Naive B cell (primary cell): ENCODE results near the gene CACHD1. TPM values are rescaled to one million over a fixed set of nuclear protein-coding genes. Genes with fewer than 3 reads are reported as not detected.

Source experiments
- ATAC-seq, 2 donors: fragments of 150-1000 bp; cut with Tn5 transposase; 2 replicates each; pipeline ENCODE4 v1.10.0; 2021; ENCODE audit warnings: low read depth in 2 of 2, mild to moderate bottlenecking in 2 of 2, moderate library complexity in 2 of 2
- DNase-seq: peaks from one replicate; pipeline ENCODE4 v3.0.0; 2022
- H3K27ac Mint-ChIP-seq, 6 donors: one replicate each; pipeline ENCODE4 v1.8.0; 2020 to 2022; ENCODE audit warnings: mild to moderate bottlenecking in 6 of 6, mixed read lengths in 6 of 6, moderate library complexity in 5 of 6, inconsistent platforms in 2 of 6
- H3K27me3 Mint-ChIP-seq, 3 donors: one replicate each; pipeline ENCODE4 v1.8.0; 2021 to 2022; ENCODE audit warnings: mixed read lengths in 3 of 3, mild to moderate bottlenecking in 1 of 3
- H3K36me3 Mint-ChIP-seq, 2 donors: one replicate each; pipeline ENCODE4 v1.8.0; 2020 to 2022; ENCODE audit warnings: mixed read lengths in 2 of 2, inconsistent platforms in 1 of 2, mild to moderate bottlenecking in 1 of 2
- H3K4me1 Mint-ChIP-seq, 3 donors: one replicate each; pipeline ENCODE4 v1.8.0; 2020 to 2022; ENCODE audit warnings: mixed read lengths in 3 of 3, inconsistent platforms in 1 of 3, mild to moderate bottlenecking in 1 of 3, moderate library complexity in 1 of 3
- H3K4me3 Mint-ChIP-seq, 8 donors: one replicate each; pipeline ENCODE4 v1.8.0; 2020 to 2022; ENCODE audit warnings: mild to moderate bottlenecking in 8 of 8, mixed read lengths in 8 of 8, moderate library complexity in 8 of 8, inconsistent platforms in 2 of 8
- H3K9me3 Mint-ChIP-seq, 7 donors: one replicate each; pipeline ENCODE4 v1.8.0; 2020 to 2022; ENCODE audit warnings: mixed read lengths in 7 of 7, mild to moderate bottlenecking in 5 of 7, inconsistent platforms in 2 of 7, moderate library complexity in 1 of 7
- polyA plus RNA-seq, 6 donors: library from polyadenylated mRNA; unstranded; fragments of 300-500 nt; fragmentation: Illumina TruSeq; gene quantifications; one replicate each; pipeline ENCODE4 v1.2.3, GENCODE V29; 2021; ENCODE audit warnings: low read depth in 6 of 6

The CACHD1 gene
- polyA plus RNA-seq, 6 donors from 2014 or later, result not detected

GRCh38 chr1:64568171-64568450 is 98.2 kb downstream of the CACHD1 start:
- Mint-ChIP-seq H3K27ac (no peak overlapping the region), H3K9me3 (peaks cover 0 to 4% (median under 1%) of the 10 kb centered on the region in 7 donors), H3K4me1 (no peaks in the 10 kb centered on the region), H3K27me3 (peaks cover 0 to 9% (median 6%) of the 10 kb centered on the region in 3 donors), H3K4me3 (no peak overlapping the region), H3K36me3 (no peaks in the 10 kb centered on the region)
- DNase-seq, result no peak
- no peak for ATAC-seq

DNA sequence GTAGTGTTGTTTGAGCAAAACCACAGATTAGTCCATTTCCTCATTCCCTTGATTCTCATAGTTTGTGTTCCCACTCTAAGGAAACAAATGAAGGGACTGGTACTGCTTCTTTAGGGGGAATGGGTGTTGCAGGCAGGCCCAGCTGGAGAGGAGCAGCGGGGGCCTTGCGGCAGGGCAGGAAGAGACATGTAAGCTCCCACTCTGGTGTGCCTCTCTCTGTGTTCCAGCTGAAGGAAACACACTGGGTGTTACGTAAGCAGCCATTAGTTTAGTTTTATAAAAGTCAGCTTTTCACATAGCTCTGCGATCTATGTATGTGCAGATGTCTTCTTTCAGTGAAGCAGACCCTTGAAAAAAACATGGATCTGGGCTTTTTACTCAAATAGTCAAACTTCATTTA is 99.5 kb downstream of the CACHD1 start:
- Mint-ChIP-seq H3K27ac (no peak overlapping the region), H3K4me1 (no peaks in the 10 kb centered on the region), H3K36me3 (no peaks in the 10 kb centered on the region), H3K9me3 (no peaks in the 10 kb centered on the region), H3K27me3 (peaks cover 0 to 9% (median 6%) of the 10 kb centered on the region in 3 donors), H3K4me3 (no peak overlapping the region)
- ATAC-seq (no peak), DNase-seq (no peak)

GRCh38 chr1:64570267-64570855 is 100.4 kb downstream of the CACHD1 start:
- Mint-ChIP-seq H3K27ac (no peak overlapping the region), H3K4me1 (no peaks in the 10 kb centered on the region), H3K36me3 (no peaks in the 10 kb centered on the region), H3K9me3 (no peaks in the 10 kb centered on the region), H3K4me3 (no peak overlapping the region), H3K27me3 (peaks cover 0 to 9% (median 0%) of the 10 kb centered on the region in 3 donors)
- DNase-seq (no peak), ATAC-seq (no peak)

DNA sequence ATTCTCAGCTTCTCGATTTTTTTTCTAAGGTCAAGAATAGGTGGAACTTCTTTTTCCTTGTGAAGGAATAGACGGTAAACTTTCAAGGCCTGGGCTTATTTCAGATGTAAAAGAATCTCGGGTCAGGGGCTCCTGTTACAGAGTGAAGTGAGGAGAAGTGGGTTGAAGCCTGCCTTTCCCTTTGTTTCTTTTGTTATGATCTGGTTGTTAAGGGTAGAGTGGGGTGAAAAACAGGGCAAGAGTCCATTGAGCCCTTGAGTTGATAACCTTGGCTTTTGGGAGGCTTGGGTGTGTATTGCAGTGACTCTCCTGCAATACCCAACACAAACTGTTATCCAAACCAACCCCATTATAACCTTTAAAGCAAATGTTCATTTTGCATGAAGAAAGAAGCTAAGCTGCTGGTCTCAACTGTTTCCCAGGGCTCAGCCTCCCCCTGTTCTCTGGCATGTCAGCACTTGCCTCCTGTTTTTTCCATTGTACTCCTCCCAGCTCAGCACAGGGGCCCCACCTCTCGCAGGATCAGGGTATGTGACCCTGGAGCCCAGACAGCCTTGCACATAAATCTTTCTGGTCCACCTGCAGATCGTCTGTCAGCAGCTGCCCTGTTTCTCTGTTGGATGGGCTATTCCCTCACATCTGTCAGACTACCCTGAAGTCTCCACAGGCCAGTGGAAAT is 102.4 kb downstream of the CACHD1 start:
- no peak overlapping the region for H3K4me3 Mint-ChIP-seq
- H3K4me1 Mint-ChIP-seq, result no peaks in the 10 kb centered on the region
- H3K9me3 Mint-ChIP-seq, result no peaks in the 10 kb centered on the region
- peaks cover 0 to 4% (median 0%) of the 10 kb centered on the region in 3 donors for H3K27me3 Mint-ChIP-seq
- H3K27ac Mint-ChIP-seq, result peak overlapping the region in 2 of 6 donors; percentile 34 to 60
- H3K36me3 Mint-ChIP-seq, result no peaks in the 10 kb centered on the region
- ATAC-seq (no peak), DNase-seq (no peak)

- DNase-seq (no peak), ATAC-seq (no peak)
- H3K9me3 Mint-ChIP-seq, result no peaks in the 10 kb centered on the region
- H3K36me3 Mint-ChIP-seq, result no peaks in the 10 kb centered on the region
- H3K27ac Mint-ChIP-seq, result no peak overlapping the region
- no peaks in the 10 kb centered on the region for H3K4me1 Mint-ChIP-seq
- no peaks in the 10 kb centered on the region for H3K27me3 Mint-ChIP-seq
- H3K4me3 Mint-ChIP-seq, result no peak overlapping the region
These were observed 104.4 kb downstream of the CACHD1 start for GRCh38 chr1:64574301-64574700.

DNA sequence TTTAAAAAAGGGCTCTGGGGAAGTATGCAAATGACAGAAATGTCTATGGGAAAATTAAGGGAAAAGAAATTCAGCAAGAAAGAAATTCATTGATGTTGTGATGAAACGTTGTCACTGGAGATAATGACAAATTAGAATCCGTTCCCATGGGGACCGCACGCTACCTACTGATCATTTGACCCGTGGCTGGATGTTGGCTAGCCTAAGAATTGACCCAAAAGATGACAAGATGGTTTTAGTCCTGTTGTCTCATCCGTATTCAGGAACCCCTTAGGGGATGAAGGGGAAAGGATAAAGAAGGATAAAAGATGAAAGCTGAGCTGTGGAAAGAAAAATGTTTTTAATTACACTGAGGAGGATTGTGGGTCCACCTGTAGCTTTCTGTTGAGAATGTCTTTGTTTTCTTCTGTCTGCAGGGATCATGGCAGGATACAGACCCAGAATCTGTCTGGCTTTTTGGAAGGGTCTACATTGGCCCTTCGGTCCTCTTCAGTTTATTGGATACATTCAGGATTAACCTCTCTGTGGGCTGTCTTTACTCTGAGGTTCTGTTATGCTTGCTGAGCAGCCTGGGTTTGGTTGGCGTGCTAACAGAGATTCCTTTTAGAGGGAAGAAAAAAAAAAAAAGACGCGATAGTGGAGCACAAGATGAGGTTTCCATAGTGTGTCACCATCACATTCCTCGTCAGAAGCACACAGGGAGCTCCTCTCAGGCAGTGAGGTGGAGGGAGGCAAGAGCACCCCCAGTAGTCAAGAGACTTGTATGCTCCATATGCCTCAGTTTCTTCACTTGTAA is 106.2 kb downstream of the CACHD1 start:
- Mint-ChIP-seq H3K9me3 (no peaks in the 10 kb centered on the region), H3K27ac (no peak overlapping the region), H3K27me3 (no peaks in the 10 kb centered on the region), H3K4me1 (no peaks in the 10 kb centered on the region), H3K36me3 (no peaks in the 10 kb centered on the region), H3K4me3 (peak overlapping the region in 1 of 8 donors; percentile 15)
- DNase-seq (no peak), ATAC-seq (no peak)

DNA sequence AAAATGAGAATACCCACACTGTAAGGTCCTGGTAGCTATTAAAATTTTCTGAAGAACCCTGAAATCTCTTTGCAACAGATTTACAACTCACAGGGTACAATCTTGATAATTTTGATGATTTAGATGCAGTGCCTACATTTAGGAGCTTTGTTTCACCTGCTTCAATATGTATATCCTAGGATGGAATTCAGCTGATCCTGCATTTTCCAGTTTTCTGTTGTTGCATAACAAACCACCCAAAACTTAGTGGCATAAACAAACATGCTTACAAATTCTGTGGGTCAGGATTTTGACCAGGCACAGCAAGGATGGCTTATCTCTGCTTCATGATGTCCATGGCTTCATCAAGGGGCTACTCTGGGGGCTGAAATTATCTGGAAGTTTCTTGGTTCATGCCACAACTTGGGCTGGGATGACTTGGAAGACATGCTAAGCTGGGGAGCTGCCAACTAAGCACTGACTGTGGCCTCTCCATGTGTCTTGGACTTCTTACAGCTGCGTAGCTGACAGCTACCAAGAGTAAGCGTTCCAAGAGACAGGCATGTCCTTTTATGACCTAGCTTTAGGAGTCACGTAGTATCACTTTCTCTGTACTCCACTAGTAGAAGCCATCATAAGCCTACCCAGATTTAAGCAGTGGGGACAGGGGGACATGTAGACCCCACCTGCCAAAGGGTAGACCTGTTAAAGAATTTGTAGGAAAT is 108.5 kb downstream of the CACHD1 start:
- Mint-ChIP-seq H3K4me3 (no peak overlapping the region), H3K27ac (no peak overlapping the region), H3K27me3 (peaks cover 0 to 7% (median 0%) of the 10 kb centered on the region in 3 donors), H3K9me3 (peaks cover 0 to under 1% (median 0%) of the 10 kb centered on the region in 7 donors), H3K36me3 (no peaks in the 10 kb centered on the region), H3K4me1 (no peaks in the 10 kb centered on the region)
- DNase-seq (no peak), ATAC-seq (no peak)

- Mint-ChIP-seq H3K4me1 (no peaks in the 10 kb centered on the region), H3K36me3 (no peaks in the 10 kb centered on the region), H3K27ac (no peak overlapping the region), H3K9me3 (peaks cover 0 to 2% (median 0%) of the 10 kb centered on the region in 7 donors), H3K27me3 (peaks cover 0 to 7% (median 0%) of the 10 kb centered on the region in 3 donors), H3K4me3 (no peak overlapping the region)
- ATAC-seq, result no peak
- DNase-seq, result no peak
These were observed 109.8 kb downstream of the CACHD1 start for GRCh38 chr1:64579767-64580166.

GRCh38 chr1:64581135-64581842 is 111.4 kb downstream of the CACHD1 start:
- no peak for DNase-seq
- H3K27ac Mint-ChIP-seq, result no peak overlapping the region
- H3K27me3 Mint-ChIP-seq, result peaks cover 0 to 7% (median 0%) of the 10 kb centered on the region in 3 donors
- H3K36me3 Mint-ChIP-seq, result no peaks in the 10 kb centered on the region
- no peak overlapping the region for H3K4me3 Mint-ChIP-seq
- no peak for ATAC-seq
- H3K4me1 Mint-ChIP-seq, result no peaks in the 10 kb centered on the region
- H3K9me3 Mint-ChIP-seq, result peaks cover 0 to 2% (median 0%) of the 10 kb centered on the region in 7 donors

GRCh38 chr1:64581843-64582185 is 111.9 kb downstream of the CACHD1 start:
- Mint-ChIP-seq H3K4me3 (no peak overlapping the region), H3K36me3 (no peaks in the 10 kb centered on the region), H3K9me3 (peaks cover 0 to 2% (median 0%) of the 10 kb centered on the region in 7 donors), H3K27ac (no peak overlapping the region), H3K27me3 (peaks cover 0 to 7% (median 0%) of the 10 kb centered on the region in 3 donors), H3K4me1 (no peaks in the 10 kb centered on the region)
- ATAC-seq (no peak), DNase-seq (no peak)

- no peak overlapping the region for H3K4me3 Mint-ChIP-seq
- no peaks in the 10 kb centered on the region for H3K36me3 Mint-ChIP-seq
- H3K27me3 Mint-ChIP-seq, result peaks cover 0 to 7% (median 0%) of the 10 kb centered on the region in 3 donors
- ATAC-seq (no peak), DNase-seq (no peak)
- no peak overlapping the region for H3K27ac Mint-ChIP-seq
- no peaks in the 10 kb centered on the region for H3K4me1 Mint-ChIP-seq
- peaks cover 0 to 2% (median 0%) of the 10 kb centered on the region in 7 donors for H3K9me3 Mint-ChIP-seq
These were observed 114.5 kb downstream of the CACHD1 start for GRCh38 chr1:64584479-64584878.

DNA sequence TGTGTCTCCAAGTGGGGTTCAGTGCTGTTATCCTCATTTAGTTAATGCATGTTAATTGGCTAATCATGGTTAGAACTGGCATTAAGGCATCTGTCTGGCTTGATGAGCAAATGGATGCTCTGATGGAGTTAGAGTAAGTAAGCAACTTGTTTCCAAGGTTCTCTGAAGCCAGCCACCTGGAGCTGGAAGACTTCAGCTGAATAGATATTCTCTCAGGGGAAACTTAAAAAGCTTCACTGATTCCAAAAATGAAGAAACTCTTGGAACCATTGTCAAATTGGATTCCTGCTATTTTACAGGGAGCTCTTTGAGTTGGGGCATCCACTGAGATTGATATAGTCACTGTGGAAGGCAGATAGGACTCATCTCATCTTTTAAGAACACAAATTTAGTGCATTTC is 118.9 kb downstream of the CACHD1 start:
- no peaks in the 10 kb centered on the region for H3K4me1 Mint-ChIP-seq
- ATAC-seq, result no peak
- H3K27me3 Mint-ChIP-seq, result no peaks in the 10 kb centered on the region
- no peak overlapping the region for H3K4me3 Mint-ChIP-seq
- H3K36me3 Mint-ChIP-seq, result no peaks in the 10 kb centered on the region
- DNase-seq, result no peak
- no peak overlapping the region for H3K27ac Mint-ChIP-seq
- no peaks in the 10 kb centered on the region for H3K9me3 Mint-ChIP-seq

DNA sequence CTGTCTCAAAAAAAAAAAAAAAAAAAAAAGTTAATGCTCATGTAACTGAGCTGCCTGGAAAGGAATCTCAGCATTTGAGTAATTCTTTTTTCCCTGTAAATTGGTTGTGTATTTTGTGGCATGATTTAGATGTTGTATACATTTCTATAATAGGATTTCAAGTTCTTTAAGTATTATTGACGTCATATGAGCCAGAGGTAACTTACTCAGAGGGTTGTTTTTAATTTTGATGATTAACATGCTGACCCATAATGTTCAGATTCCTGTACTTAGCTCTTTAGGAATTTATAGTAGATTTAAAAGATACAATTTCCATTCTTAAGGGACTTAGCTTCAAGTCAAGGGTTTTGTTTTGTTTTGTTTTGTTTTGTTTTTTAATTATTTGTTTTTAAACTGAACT is 120.4 kb downstream of the CACHD1 start:
- H3K36me3 Mint-ChIP-seq, result no peaks in the 10 kb centered on the region
- ATAC-seq, result no peak
- no peaks in the 10 kb centered on the region for H3K4me1 Mint-ChIP-seq
- no peaks in the 10 kb centered on the region for H3K27me3 Mint-ChIP-seq
- H3K27ac Mint-ChIP-seq, result no peak overlapping the region
- DNase-seq, result no peak
- no peaks in the 10 kb centered on the region for H3K9me3 Mint-ChIP-seq
- H3K4me3 Mint-ChIP-seq, result no peak overlapping the region
